Smooth muscle cell (in vitro differentiated cells): ENCODE data around the gene DLGAP1. TPM values are rescaled to one million over a fixed set of nuclear protein-coding genes. Genes with fewer than 3 reads are reported as not detected.

Experiments used
- DNase-seq: peaks from one replicate; lab custom pipeline; 2025; ENCODE audit not compliant: unreplicated experiment; lab: John Stamatoyannopoulos, UW
- H2AFZ ChIP-seq: fragments of 200-600 bp; sonication (generic); 2 replicates; pipeline ENCODE4 v1.6.0; 2016; ENCODE audit warnings: antibody characterized with exemption, low read depth, mild to moderate bottlenecking
- H3F3A ChIP-seq: fragments of 200-600 bp; sonication (generic); 2 replicates; pipeline ENCODE4 v1.6.0; 2017; ENCODE audit warnings: antibody characterized with exemption, low read depth
- H3K27ac ChIP-seq: fragments of 200-600 bp; sonication (generic); 2 replicates; pipeline ENCODE4 v1.5.1; 2016; ENCODE audit warnings: low read depth, mild to moderate bottlenecking
- H3K27me3 ChIP-seq: fragments of 200-600 bp; sonication (generic); 2 replicates; pipeline ENCODE4 v1.6.1; 2016; ENCODE audit warnings: low read depth, mild to moderate bottlenecking
- H3K36me3 ChIP-seq: fragments of 200-600 bp; sonication (generic); 2 replicates; pipeline ENCODE4 v1.5.1; 2016; ENCODE audit warnings: low read depth
- H3K4me1 ChIP-seq: fragments of 200-600 bp; sonication (generic); 2 replicates; pipeline ENCODE4 v1.5.1; 2016; ENCODE audit warnings: low read depth
- H3K4me2 ChIP-seq: fragments of 200-600 bp; sonication (generic); 2 replicates; pipeline ENCODE4 v1.6.0; 2016; ENCODE audit warnings: mild to moderate bottlenecking
- H3K4me3 ChIP-seq: fragments of 200-600 bp; sonication (generic); 2 replicates; pipeline ENCODE4 v1.5.1; 2016; ENCODE audit warnings: mild to moderate bottlenecking
- H3K79me2 ChIP-seq: fragments of 200-600 bp; sonication (generic); 2 replicates; pipeline ENCODE4 v1.6.0; 2016; ENCODE audit warnings: low read depth, mild to moderate bottlenecking
- H3K9ac ChIP-seq: fragments of 200-600 bp; sonication (generic); 2 replicates; pipeline ENCODE4 v1.6.0; 2016; ENCODE audit warnings: low read depth
- H3K9me3 ChIP-seq: fragments of 200-600 bp; sonication (generic); replicated peaks from 2 replicates; pipeline ENCODE4 v1.5.1; 2016; ENCODE audit warnings: low read depth
- H4K20me1 ChIP-seq: fragments of 200-600 bp; sonication (generic); 2 replicates; pipeline ENCODE4 v1.6.0; 2016; ENCODE audit warnings: low read depth
- CTCF ChIP-seq: fragments of 200-600 bp; sonication (generic); IDR thresholded peaks from 2 replicates; pipeline ENCODE4 v1.5.1; 2017; ENCODE audit warnings: borderline replicate concordance, mild to moderate bottlenecking, antibody characterized with exemption; ENCODE audit not compliant: insufficient read depth, poor library complexity, severe bottlenecking
- WGBS: methylation state at CpG from one replicate; pipeline ENCODE4 v1.1.7; 2016; ENCODE audit warnings: low lambda C conversion rate; 5-methylcytosine and 5-hydroxymethylcytosine counted together
- polyA plus RNA-seq: library from polyadenylated mRNA; unstranded; fragments of >200 nt; fragmentation: Nextera tagmentation; extraction: Ambion mirVana; gene quantifications from 2 replicates; pipeline ENCODE4 v1.2.1, GENCODE V29; 2016
- total RNA-seq: library from RNA; depleted of rRNA; stranded (reverse); fragments of >200 nt; gene quantifications from 2 replicates; pipeline ENCODE4 v1.2.3, GENCODE V29; 2014

DLGAP1 gene
- total and polyA plus RNA-seq, 2 experiments from 2014 or later, result 2.6 to 11.3 TPM

- Histone ChIP-seq H3F3A (no peaks in the 10 kb centered on the region), H3K36me3 (no peaks in the 10 kb centered on the region), H3K79me2 (no peaks in the 10 kb centered on the region), H3K4me1 (no peaks in the 10 kb centered on the region), H2AFZ (no peak overlapping the region), H3K4me2 (no peak overlapping the region), H3K4me3 (no peak overlapping the region), H3K9me3 (no peaks in the 10 kb centered on the region), H3K9ac (no peak overlapping the region), H3K27me3 (no peaks in the 10 kb centered on the region), H3K27ac (no peak overlapping the region), H4K20me1 (peaks cover 3% of the 10 kb centered on the region)
- no peak for TF ChIP-seq CTCF
- WGBS, result 51% methylated on average over 1 of the region's 1 CpG
- DNase-seq, result no peak
These were observed 144.0 kb downstream of the DLGAP1 start for GRCh38 chr18:4311136-4311535.

- Histone ChIP-seq H3F3A (no peaks in the 10 kb centered on the region), H3K27me3 (no peaks in the 10 kb centered on the region), H3K9ac (no peak overlapping the region), H3K79me2 (no peaks in the 10 kb centered on the region), H3K9me3 (no peaks in the 10 kb centered on the region), H3K27ac (no peak overlapping the region), H4K20me1 (no peaks in the 10 kb centered on the region), H2AFZ (no peak overlapping the region), H3K4me2 (no peak overlapping the region), H3K4me1 (no peaks in the 10 kb centered on the region), H3K4me3 (no peak overlapping the region), H3K36me3 (no peaks in the 10 kb centered on the region)
- TF ChIP-seq CTCF, result no peak
- WGBS, result 84% methylated on average over 5 of the region's 5 CpGs
- no peak for DNase-seq
These were observed 145.9 kb downstream of the DLGAP1 start for GRCh38 chr18:4309227-4309626.

- no peaks in the 10 kb centered on the region for H3K36me3 ChIP-seq
- no peak for TF ChIP-seq CTCF
- no peak overlapping the region for H2AFZ ChIP-seq
- H3K27ac ChIP-seq, result no peak overlapping the region
- H4K20me1 ChIP-seq, result no peaks in the 10 kb centered on the region
- no peaks in the 10 kb centered on the region for H3F3A ChIP-seq
- H3K9me3 ChIP-seq, result no peaks in the 10 kb centered on the region
- H3K27me3 ChIP-seq, result no peaks in the 10 kb centered on the region
- WGBS, result 87% methylated on average over 5 of the region's 5 CpGs
- no peak overlapping the region for H3K4me2 ChIP-seq
- DNase-seq, result no peak
- no peak overlapping the region for H3K9ac ChIP-seq
- H3K4me3 ChIP-seq, result no peak overlapping the region
- no peaks in the 10 kb centered on the region for H3K79me2 ChIP-seq
- no peaks in the 10 kb centered on the region for H3K4me1 ChIP-seq
These were observed 146.5 kb downstream of the DLGAP1 start for GRCh38 chr18:4308576-4308975.

- H4K20me1 ChIP-seq, result peaks cover 9% of the 10 kb centered on the region
- H3K36me3 ChIP-seq, result no peaks in the 10 kb centered on the region
- no peak overlapping the region for H2AFZ ChIP-seq
- H3K27me3 ChIP-seq, result no peaks in the 10 kb centered on the region
- no peak overlapping the region for H3K9ac ChIP-seq
- no peaks in the 10 kb centered on the region for H3K9me3 ChIP-seq
- no peaks in the 10 kb centered on the region for H3K79me2 ChIP-seq
- no peaks in the 10 kb centered on the region for H3K4me1 ChIP-seq
- no peak overlapping the region for H3K4me2 ChIP-seq
- no peak overlapping the region for H3K27ac ChIP-seq
- no peak for DNase-seq
- no peaks in the 10 kb centered on the region for H3F3A ChIP-seq
- TF ChIP-seq CTCF, result no peak
- H3K4me3 ChIP-seq, result no peak overlapping the region
These were observed 155.7 kb downstream of the DLGAP1 start for GRCh38 chr18:4299395-4299794.
